Stromal cell of bone marrow (primary cell): ENCODE measurements around the gene ADCY4.
A peak's percentile ranks its signal among the peaks of the same experiment; 100 is the strongest.

Experiments
- DNase-seq: peaks from one replicate; pipeline ENCODE4 v3.0.0-alpha.2; 2012; ENCODE audit warnings: low read depth

Gene ADCY4

GRCh38 chr14:24297190-24297964 lies 37.5 kb downstream of the ADCY4 start:
- no peak for DNase-seq

GRCh38 chr14:24296341-24297157 lies 38.3 kb downstream of the ADCY4 start:
- DNase-seq, result peak; percentile 85

GRCh38 chr14:24293525-24293924 lies 41.3 kb downstream of the ADCY4 start:
- DNase-seq, result no peak

GRCh38 chr14:24292118-24292807 lies 42.6 kb downstream of the ADCY4 start:
- DNase-seq, result no peak

GRCh38 chr14:24291446-24292117 lies 43.3 kb downstream of the ADCY4 start:
- DNase-seq, result no peak

- no peak for DNase-seq
Measured at GRCh38 chr14:24290746-24291145, 44.1 kb downstream of the ADCY4 start.

GRCh38 chr14:24289649-24290280 lies 45.1 kb downstream of the ADCY4 start:
- DNase-seq, result no peak

GRCh38 chr14:24286996-24287395 lies 47.9 kb downstream of the ADCY4 start:
- DNase-seq, result no peak

GRCh38 chr14:24285351-24285750 lies 49.5 kb downstream of the ADCY4 start:
- no peak for DNase-seq

- DNase-seq, result no peak
Measured at GRCh38 chr14:24284501-24285035, 50.3 kb downstream of the ADCY4 start.

GRCh38 chr14:24283796-24284460 lies 50.9 kb downstream of the ADCY4 start:
- DNase-seq, result no peak

GRCh38 chr14:24282736-24283135 lies 52.1 kb downstream of the ADCY4 start:
- DNase-seq, result no peak

- no peak for DNase-seq
Measured at GRCh38 chr14:24281636-24282035, 53.2 kb downstream of the ADCY4 start.

- DNase-seq, result peak; percentile 54
Measured at GRCh38 chr14:24280797-24281460, 53.9 kb downstream of the ADCY4 start.

GRCh38 chr14:24279301-24280186 lies 55.3 kb downstream of the ADCY4 start:
- no peak for DNase-seq

- no peak for DNase-seq
Measured at GRCh38 chr14:24278424-24278823, 56.4 kb downstream of the ADCY4 start.

GRCh38 chr14:24277606-24278321 lies 57.1 kb downstream of the ADCY4 start:
- DNase-seq, result no peak

GRCh38 chr14:24277071-24277470 lies 57.8 kb downstream of the ADCY4 start:
- no peak for DNase-seq
